HT1080 (cell line): ENCODE results near the gene SUN2. TPM values are rescaled to one million over a fixed set of nuclear protein-coding genes. Genes with fewer than 3 reads are reported as not detected.

Source experiments
- DNase-seq: peaks from one replicate; pipeline ENCODE4 v3.0.0-alpha.2; 2015; ENCODE audit warnings: low read depth
- total RNA-seq: library from RNA; depleted of rRNA; stranded (reverse); fragments of >200 nt; shearing (Covaris generic); gene quantifications from 2 replicates; pipeline ENCODE4 v1.2.3, GENCODE V29; 2014

The SUN2 gene
- total RNA-seq, 1 experiment from 2014 or later = 87.9 TPM

DNA sequence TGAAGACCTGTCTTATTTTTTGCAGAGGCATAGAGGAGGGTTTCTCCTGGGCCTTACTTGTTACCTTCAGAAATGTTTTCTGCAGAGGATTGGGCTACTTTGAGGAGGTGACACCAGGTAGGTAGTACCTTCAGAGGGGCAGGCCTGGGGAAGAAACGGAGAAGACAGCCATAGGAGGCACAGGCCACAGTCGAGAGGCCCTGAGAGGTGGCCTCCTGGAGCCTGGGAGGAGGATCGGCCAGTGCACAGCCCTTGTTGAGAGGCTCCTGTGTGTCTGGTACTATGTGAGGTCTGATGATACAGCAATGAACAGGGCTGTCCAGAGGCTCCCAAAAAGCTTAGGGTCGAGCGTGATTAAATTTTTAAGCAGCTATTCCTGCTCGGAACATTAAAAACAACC, 38.6 kb downstream of the SUN2 start:
- DNase-seq = no peak

DNA sequence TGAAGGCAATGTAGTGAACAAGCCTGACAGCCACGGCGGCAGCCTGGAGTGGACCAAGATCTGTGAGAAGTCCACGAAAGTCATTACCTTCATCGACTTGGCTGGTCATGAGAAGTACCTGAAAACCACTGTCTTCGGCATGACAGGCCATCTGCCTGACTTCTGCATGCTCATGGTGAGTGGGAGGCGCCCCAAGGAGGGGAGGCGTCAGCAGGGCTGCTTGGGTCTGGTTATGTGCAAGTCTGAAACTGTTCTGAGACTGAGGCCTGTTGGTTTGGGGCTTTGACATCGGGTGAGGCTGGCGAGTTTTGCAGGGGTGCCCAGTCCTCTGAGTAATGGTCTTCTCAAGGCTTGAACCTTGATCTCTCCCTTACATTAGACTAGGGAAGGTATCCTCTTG, 39.0 kb downstream of the SUN2 start:
- DNase-seq = no peak

- DNase-seq = no peak
Observed at GRCh38 chr22:38716271-38716670, 39.5 kb downstream of the SUN2 start.

DNA sequence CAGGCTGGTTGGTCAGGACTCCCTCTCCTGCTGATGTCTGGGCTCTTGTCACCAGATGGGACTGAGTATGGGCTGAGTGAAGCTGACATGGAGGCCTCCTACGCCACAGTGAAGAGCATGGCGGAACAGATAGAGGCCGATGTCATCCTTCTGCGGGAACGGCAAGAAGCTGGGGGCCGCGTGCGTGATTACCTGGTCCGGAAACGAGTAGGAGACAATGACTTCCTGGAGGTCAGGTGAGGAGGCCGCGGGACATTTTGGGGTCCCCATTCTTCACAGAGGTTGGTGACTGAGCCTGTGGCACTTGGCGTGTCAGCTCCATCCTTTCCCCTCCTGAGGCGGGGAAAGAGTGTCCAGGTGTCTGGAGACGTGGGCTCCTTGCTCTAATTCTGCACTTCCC, 39.9 kb downstream of the SUN2 start:
- DNase-seq = no peak

DNA sequence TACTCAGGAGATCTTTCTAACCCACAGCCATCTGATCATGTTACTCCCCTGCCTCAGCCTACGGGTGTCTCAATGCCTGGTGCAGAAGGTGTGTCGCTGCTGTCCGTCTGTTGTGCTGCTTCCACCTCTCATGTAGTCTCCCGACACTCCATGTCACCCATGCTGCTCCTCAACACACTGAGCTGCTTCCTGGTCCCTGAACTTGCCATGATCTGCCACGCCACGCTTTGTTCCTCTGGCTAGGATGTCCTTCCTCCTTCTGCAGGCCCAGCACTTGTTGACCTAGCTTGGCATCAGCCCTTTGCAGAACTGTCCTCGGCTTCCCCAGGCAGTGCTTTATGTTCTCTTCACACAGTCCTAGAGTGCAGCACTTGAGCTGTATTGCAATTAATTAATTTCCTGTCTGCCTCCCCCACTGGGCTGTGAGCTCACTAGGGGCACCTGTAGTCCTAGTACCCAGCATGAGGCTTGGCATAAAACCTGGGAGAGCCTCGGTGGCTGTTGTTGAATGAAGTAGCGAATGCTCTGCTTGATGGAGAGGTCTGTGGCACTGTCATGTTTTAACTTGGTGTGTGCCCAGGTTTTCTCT, 40.5 kb downstream of the SUN2 start:
- no peak for DNase-seq

GRCh38 chr22:38713921-38714320, 41.9 kb downstream of the SUN2 start:
- no peak for DNase-seq

DNA sequence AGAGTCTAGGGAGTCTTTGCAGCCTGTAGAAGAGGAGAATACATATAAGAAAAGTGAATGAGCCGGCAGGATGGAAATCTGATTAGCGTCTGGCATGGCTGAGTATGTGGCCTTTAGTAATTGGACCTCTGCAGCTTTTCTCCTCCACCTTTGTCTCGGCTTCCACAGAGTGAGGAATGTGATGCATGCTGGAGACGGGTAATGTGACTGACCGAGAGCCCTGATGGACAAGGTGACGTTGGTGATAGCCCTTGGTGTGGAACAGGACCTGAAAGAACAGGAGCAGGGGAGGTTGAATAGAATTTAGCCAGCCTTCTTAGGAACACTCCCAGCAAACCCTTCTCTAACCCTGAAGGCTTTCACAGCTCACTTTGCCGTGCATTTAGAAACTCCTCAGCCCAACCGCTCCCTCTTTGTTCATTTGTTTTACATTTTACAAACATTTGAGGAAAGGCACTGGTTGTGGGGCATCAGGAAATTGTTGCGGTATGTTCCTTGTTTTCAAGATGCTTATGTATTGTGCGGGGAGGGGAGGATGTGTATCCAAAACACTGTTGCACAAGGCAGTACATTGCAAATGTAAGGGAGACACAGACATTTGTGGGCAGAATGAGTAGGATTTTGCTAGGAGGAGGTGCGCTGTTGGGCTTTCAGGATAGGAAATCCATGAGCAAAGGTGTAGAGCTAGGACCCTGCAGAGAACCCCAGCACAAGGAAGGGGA, 43.2 kb downstream of the SUN2 start:
- DNase-seq = no peak

DNA sequence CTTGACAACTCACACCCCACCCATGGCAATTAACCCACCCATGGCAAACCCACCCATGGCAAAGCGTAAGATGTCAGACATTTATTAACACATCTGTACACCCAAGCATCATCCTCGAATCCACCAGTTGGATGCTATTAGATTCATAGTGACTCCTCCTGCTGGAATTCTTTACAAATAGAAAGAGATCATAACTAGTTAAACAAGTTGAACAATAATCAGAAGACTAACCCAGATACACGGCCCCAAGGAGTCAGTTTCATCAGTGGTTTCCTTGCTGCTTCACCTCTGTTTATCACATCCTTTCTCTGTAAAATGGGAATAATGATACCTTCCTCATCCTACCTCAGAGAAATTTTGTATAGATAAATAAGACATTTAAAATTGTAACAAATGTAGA, 44.9 kb downstream of the SUN2 start:
- DNase-seq = no peak

DNA sequence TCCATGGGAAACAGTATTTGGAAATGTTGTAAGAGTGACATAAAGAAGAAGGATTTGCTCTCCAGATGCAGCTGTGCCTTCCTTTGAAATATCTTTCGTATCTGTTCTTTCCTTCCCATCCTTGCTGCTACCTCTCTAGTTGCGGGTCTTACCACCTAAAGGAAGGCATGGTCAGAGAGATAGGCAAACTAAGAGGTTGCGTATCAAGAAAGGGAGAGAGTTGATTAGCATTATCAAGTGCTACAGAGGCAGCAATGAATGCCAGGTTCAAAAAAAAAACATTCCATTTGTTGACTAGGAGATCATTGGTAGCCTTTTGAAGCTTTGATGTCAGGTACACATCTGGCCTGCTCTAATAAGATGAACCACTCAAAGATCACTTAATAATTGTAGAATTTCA, 45.4 kb downstream of the SUN2 start:
- DNase-seq = no peak

- DNase-seq = no peak
Observed at GRCh38 chr22:38709306-38709705, 46.5 kb downstream of the SUN2 start.

- DNase-seq = no peak
Observed at GRCh38 chr22:38707984-38708383, 47.8 kb downstream of the SUN2 start.

DNA sequence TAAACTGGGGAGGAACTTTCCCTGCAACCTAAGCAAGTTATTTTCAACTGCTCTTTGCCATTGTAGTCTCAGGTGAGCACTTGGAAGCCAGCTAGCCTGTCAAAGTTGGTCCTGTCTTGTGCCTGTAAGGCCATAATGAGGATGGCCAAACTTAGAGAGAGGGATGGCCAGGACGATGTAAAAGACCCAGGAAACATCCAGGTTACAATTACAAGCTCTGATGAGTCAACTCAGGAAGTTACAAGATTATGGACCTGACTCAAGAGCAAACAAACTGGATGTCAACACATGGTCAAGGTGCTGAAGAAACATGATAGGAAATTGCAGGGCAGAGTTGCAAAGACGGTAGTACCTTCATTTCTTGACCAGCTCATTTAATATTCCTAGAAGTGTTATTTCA, 48.5 kb downstream of the SUN2 start:
- peak; percentile 69 for DNase-seq

GRCh38 chr22:38706901-38707195, 49.0 kb downstream of the SUN2 start:
- DNase-seq = no peak

GRCh38 chr22:38706101-38706900, 49.5 kb downstream of the SUN2 start:
- no peak for DNase-seq

- DNase-seq = peak; percentile 100
Observed at GRCh38 chr22:38705235-38706100, 50.3 kb downstream of the SUN2 start, which contains the start of gene GTPBP1. TSS of gene GTPBP1 (plus strand) at chr22:38705944. CDS start at chr22:38705956, 12 bp downstream.

DNA sequence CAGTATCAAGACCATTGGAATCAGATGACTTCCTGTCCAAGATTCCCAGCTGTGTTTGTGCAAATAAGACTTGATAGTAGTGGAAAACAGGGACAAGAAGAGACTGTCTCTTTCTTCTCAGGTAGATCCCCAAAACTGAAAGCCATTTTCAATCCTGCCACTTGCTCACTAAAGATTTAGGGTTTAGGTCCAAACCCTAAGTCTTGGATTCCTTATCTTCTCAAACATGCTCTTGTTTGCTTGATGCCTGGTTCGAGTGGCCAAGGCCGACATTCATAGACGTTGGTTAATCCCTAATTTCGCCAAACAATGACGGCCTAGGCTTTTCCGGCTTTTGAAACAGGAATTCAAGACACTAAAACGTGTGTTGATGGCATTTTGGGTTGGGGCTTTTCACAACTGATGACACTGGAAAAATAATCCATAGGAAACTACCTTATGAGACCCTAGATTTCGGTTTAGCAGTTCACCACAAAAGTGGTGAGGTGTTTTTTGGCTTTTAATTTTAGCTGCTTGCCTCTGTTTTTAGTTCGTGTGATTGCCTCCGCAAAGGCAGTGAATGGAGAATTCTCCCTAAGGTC, 51.1 kb downstream of the SUN2 start:
- no peak for DNase-seq

DNA sequence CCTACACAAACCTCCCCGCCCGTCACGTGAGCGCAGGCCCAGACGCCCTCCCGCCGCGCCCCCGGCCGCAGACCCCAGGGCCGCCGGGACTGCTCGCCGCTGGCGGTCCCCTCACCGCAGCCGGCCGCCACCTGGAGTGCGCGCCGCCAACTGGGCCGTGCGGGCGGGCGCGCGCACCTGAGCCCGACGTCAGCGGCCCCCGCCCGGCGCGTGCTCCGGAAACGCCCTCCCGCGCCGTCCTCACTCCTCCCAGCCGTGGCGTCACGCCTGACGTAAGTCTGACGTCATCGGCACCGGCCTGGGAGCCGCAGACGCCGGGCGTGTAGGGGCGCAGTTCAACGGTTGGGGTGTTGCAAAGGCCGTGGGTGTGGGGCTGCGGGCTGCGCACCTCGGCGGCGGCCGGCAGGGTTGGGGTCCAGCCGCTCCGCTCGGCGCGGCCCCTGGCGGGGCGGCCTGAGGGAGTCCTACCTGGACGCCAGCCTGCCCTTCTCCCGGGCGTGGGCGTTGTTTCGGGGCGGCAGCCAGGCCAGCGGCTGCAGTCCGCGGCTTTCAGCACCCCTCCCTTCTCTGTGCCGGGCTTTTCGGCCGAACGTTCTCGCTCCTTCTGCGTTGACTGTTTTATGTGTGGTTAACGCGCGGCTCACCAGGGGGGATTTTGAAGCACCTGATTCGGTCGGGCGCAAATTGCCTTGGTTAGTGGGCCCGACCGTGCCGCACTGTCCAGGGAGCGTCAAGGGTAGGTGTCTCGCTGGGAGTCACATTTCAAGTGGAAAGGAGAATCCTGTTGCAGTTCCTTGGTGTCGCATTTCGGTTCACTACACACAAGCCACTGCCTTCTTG, 54.8 kb downstream of the SUN2 start, which contains the start of gene JOSD1:
Gene JOSD1, minus strand, starts transcription at position 155 of the 840 bp plus-strand sequence. CDS start 956 bp downstream, outside the sequence.
- peak; percentile 87 for DNase-seq

DNA sequence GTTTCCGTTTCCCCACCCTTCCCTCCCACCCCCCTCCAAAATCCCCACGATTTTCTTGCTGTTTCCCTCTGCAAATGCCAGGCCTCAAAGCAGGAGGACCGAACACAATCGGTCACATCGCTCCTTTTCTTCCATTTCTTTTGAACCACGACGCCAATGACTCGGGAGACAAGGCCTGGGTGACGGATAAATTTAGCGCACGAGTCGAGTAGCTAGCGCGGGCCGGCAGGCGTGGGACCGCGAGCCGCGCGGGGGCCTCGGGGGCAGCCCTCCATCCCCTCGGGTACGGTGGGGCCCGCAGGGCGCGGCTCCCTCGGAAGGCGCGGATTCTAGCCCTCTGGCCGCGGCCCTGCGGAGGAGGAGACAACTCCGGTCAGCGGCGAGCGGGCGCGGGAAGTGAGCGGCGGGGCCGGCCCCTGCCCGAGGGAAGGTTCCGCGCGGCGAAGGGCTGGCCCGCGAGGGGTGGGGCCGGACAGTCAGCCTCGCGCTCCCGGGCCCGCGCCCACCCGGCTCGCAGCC, 55.5 kb downstream of the SUN2 start:
- DNase-seq = no peak

DNA sequence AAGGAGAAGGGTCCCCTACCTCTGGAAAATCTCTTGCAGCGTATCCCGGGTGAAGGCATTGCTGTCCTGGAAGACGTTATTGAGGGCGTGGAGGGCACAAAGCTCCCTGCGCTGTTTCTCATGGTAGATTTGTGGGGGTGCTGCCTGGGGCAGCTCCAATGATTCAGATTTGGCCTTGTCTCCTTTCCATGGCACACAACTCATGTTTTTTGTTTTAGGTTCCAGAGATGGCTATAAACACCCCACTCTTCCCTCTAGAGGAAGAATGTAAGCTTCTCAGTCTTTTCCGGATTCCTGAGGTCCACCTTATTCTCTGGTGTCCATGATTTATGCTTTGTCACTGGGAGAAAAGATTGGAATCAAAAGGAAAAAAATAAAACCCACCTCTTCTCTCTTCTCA, 56.0 kb downstream of the SUN2 start:
- peak; percentile 33 for DNase-seq

DNA sequence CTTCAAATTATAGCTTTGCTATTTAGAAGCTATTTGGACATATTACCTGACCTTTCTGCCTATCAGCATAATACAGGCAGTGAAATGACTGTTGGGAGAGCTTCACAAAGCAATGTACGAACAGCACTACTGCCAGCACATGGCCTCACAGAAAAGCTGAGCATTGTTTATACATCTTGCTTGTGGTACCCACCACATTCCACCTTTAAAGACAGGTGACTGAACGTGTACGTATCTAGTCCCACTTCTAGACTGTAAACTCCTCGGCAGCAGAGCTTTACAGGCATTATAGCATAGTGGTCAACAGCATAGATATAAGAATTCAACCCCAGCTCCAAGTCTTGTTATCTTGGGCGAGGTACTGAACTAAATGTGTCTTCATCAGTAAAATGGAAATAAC, 56.7 kb downstream of the SUN2 start:
- no peak for DNase-seq
